ENCODE results near the gene TMEM163. TPM values are rescaled to one million over a fixed set of nuclear protein-coding genes. Genes with fewer than 3 reads are reported as not detected.
"Not testable (repeated sequence)": the region's sequence is repeated elsewhere in the genome, so short reads cannot be mapped to it uniquely, and the experiment has no call there.

The TMEM163 gene
- total and polyA plus RNA-seq, 7 donors, result 0.28 to 2.6 (median 1.1) TPM; not detected in 1

DNA sequence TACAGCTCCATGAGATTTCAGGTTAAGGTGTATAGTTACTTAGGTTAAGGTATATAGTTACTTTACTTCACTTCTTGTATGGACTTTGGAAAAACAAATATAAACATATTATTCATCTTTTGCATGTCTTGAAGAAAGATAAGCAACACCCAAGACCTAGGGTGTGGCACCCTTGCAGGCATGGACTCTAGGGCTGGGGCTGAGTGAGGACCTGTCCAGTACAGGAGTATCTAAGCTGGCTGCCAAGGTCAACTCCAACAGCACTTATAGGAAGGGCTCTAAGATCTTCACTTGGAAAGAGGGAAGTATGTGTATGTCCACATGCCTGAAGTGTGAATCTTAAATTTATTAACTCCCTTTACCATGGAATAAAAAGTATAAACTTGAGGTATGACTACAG, 7.1 kb upstream of the TMEM163 start:
- H3K27ac ChIP-seq, result no peak overlapping the region
- DNase-seq, result no peak

DNA sequence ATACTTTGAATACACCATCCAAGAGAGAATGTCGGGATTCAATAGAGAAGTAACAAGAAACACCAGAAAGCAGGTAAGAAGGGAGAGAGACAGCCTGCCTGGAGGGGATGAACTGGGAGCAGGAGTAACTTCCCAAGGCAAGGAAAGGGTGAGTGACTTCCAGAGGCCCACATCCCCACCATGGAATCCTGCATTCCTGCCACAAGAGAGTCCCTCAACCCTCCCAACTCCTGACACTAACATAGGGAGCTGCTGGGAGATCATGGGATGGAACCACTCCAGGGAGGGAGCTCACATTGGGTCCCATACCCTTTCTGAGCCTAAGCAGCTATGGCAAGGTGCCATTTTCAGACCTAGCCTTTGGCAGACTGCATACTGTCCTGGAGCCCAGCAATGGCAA, 5.5 kb upstream of the TMEM163 start:
- intact Hi-C loops (cut with DNase I), result no loop called here
- no peaks in the 10 kb centered on the region for H3K9me3 ChIP-seq
- DNase-seq, result no peak

More for the DNA sequence above, 7.1 kb upstream of the TMEM163 start:
- intact Hi-C loops (cut with DNase I), result no loop called here
- peaks cover 0 to 13% (median 7%) of the 10 kb centered on the region in 3 donors for H3K27me3 ChIP-seq
- no peaks in the 10 kb centered on the region for H3K9me3 ChIP-seq
- no peaks in the 10 kb centered on the region for H3K4me1 ChIP-seq
- H3K36me3 ChIP-seq, result no peaks in the 10 kb centered on the region
- H3K4me3 ChIP-seq, result no peak overlapping the region
- TF ChIP-seq EP300 (IDR thresholded peaks at IDR 0.05) (no peak), POLR2AphosphoS5 (IDR thresholded peaks at IDR 0.05) (no peak), POLR2A (IDR thresholded peaks at IDR 0.05) (no peak)
- TF ChIP-seq, protein P1, sequence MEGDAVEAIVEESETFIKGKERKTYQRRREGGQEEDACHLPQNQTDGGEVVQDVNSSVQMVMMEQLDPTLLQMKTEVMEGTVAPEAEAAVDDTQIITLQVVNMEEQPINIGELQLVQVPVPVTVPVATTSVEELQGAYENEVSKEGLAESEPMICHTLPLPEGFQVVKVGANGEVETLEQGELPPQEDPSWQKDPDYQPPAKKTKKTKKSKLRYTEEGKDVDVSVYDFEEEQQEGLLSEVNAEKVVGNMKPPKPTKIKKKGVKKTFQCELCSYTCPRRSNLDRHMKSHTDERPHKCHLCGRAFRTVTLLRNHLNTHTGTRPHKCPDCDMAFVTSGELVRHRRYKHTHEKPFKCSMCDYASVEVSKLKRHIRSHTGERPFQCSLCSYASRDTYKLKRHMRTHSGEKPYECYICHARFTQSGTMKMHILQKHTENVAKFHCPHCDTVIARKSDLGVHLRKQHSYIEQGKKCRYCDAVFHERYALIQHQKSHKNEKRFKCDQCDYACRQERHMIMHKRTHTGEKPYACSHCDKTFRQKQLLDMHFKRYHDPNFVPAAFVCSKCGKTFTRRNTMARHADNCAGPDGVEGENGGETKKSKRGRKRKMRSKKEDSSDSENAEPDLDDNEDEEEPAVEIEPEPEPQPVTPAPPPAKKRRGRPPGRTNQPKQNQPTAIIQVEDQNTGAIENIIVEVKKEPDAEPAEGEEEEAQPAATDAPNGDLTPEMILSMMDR (IDR thresholded peaks at IDR 0.05), result no peak

DNA sequence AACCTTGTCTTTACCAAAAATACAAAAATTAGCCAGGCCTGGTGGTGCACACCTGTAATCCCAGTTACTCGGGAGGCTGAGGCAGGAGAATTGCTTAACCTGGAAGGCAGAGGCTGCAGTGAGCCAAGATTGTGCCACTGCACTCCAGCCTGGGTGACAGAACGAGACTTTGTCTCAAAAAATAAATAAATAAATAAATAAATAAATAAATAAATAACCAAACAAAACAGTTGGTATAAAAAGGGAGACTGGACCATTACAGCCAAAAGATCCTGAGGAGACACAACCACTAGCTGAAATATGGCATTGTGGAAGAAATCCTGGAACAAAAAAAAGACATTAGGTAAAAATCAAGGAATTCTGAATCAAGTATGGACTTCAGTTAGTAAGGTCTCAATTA, 4.9 kb upstream of the TMEM163 start:
- peaks cover 7 to 34% (median 27%) of the 10 kb centered on the region in 3 donors for H3K27me3 ChIP-seq
- H3K9me3 ChIP-seq; H3K4me3 ChIP-seq; DNase-seq; H3K27ac ChIP-seq; H3K4me1 ChIP-seq; H3K36me3 ChIP-seq; intact Hi-C loops (cut with DNase I): not testable (repeated sequence)
- WGBS, 2 donors, result 62 to 87% methylated on average over 2 of the region's 2 CpGs

More for the DNA sequence above, 5.5 kb upstream of the TMEM163 start:
- Histone ChIP-seq H3K27me3 (peaks cover 1 to 28% (median 21%) of the 10 kb centered on the region in 3 donors), H3K4me3 (no peak overlapping the region), H3K4me1 (peaks cover 0 to 3% (median under 1%) of the 10 kb centered on the region in 4 donors), H3K36me3 (no peaks in the 10 kb centered on the region), H3K27ac (no peak overlapping the region)
- TF ChIP-seq POLR2A (IDR thresholded peaks at IDR 0.05) (no peak), POLR2AphosphoS5 (IDR thresholded peaks at IDR 0.05) (no peak), EP300 (IDR thresholded peaks at IDR 0.05) (no peak)
- TF ChIP-seq, protein P1 (IDR thresholded peaks at IDR 0.05), result no peak
- WGBS, 2 donors, result 92 to 98% methylated on average over 1 of the region's 1 CpG

DNA sequence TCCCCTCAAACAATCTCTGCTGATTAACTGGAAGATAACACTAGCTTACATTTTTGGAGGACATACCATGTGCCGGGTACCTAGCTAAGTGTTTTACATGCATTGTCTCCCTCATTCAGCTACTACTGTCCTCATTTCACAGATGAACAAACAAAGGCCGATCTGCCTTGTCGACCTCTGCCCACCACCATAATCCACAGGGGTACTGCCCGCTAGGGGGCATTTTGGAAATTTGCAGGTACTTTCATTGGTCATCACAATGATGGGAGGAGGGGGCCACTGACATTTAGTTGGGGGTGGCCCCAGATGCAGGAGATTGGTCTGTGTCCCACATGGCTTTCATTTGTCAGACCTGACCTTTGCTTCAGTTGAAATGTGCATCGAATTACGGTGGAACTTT, 3.9 kb upstream of the TMEM163 start:
- H3K9me3 ChIP-seq, result no peaks in the 10 kb centered on the region
- TF ChIP-seq POLR2A (IDR thresholded peaks at IDR 0.05), result no peak
- no peak for TF ChIP-seq POLR2AphosphoS5 (IDR thresholded peaks at IDR 0.05)
- TF ChIP-seq, protein P1 (IDR thresholded peaks at IDR 0.05), result no peak
- no peak for TF ChIP-seq EP300 (IDR thresholded peaks at IDR 0.05)
- peaks cover 0 to 17% (median 14%) of the 10 kb centered on the region in 4 donors for H3K4me1 ChIP-seq
- 51 to 77% methylated on average over 6 of the region's 6 CpGs for WGBS, 2 donors
- no peaks in the 10 kb centered on the region for H3K36me3 ChIP-seq
- H3K27me3 ChIP-seq, result peaks cover 15 to 44% (median 36%) of the 10 kb centered on the region in 3 donors
- H3K27ac ChIP-seq, result no peak overlapping the region
- H3K4me3 ChIP-seq, result no peak overlapping the region
- intact Hi-C loops (cut with DNase I), result no loop called here
- no peak for DNase-seq

DNA sequence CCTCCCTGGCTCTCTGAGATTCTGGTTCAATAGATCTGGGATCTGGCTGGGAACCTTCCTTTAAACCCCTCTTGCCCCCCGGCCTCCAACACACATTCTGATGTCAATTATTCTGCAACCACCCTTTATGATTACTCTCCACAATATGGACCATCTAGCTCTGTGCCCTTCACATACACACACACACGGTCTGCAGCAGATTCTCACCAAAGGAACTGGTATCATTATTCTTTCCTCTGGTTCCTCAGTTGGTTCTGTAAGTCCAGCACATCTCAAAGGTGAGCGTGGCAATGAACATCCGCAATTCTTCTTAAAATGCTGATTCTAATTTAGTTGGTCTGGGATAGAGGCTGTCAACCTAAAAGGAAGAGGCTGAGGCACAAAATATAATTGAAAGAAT, 2.8 kb upstream of the TMEM163 start:
- H3K9me3 ChIP-seq, result no peaks in the 10 kb centered on the region
- TF ChIP-seq POLR2AphosphoS5 (IDR thresholded peaks at IDR 0.05) (no peak), POLR2A (IDR thresholded peaks at IDR 0.05) (no peak), EP300 (IDR thresholded peaks at IDR 0.05) (no peak)
- TF ChIP-seq, protein P1 (IDR thresholded peaks at IDR 0.05), result no peak
- no peaks in the 10 kb centered on the region for H3K36me3 ChIP-seq
- 83 to 92% methylated on average over 4 of the region's 4 CpGs for WGBS, 2 donors
- H3K4me3 ChIP-seq, result no peak overlapping the region
- intact Hi-C loops (cut with DNase I), result no loop called here
- no peak for DNase-seq
- no peak overlapping the region for H3K27ac ChIP-seq
- H3K27me3 ChIP-seq, result peaks cover 26 to 56% (median 47%) of the 10 kb centered on the region in 3 donors
- peaks cover 0 to 19% (median 18%) of the 10 kb centered on the region in 4 donors for H3K4me1 ChIP-seq
